K562 (cell line): ENCODE measurements around the gene RNF26. TPM values are rescaled to one million over a fixed set of nuclear protein-coding genes. Genes with fewer than 3 reads are reported as not detected.

Source experiments
- CBX2 ChIP-seq: fragments of 200-600 bp; sonication (generic); IDR thresholded peaks from one replicate; pipeline ENCODE4 v1.6.1; 2012; ENCODE audit warnings: mild to moderate bottlenecking, low read length, inconsistent platforms; ENCODE audit not compliant: insufficient read depth, poor library complexity, severe bottlenecking
- DACH1 ChIP-seq: fragments of 450-650 bp; IDR thresholded peaks from 2 replicates; pipeline ENCODE4 v1.6.1; 2018; ENCODE audit not compliant: partially characterized antibody
- DMBX1 ChIP-seq: fragments of 250-450 bp; sonication (Bioruptor Pico); IDR thresholded peaks from 2 replicates; pipeline ENCODE4 v1.8.0; 2022; ENCODE audit warnings: inconsistent platforms, mild to moderate bottlenecking, moderate library complexity, borderline replicate concordance
- ESRRB ChIP-seq: fragments of 250-450 bp; sonication (Bioruptor Pico); IDR thresholded peaks from 2 replicates; pipeline ENCODE4 v1.5.0; 2020; ENCODE audit warnings: mild to moderate bottlenecking, moderate library complexity, borderline replicate concordance
- ETS1 ChIP-seq: conservative IDR thresholded peaks from 2 replicates; pipeline ENCODE4 v1.6.1; 2011; ENCODE audit warnings: low read depth, mild to moderate bottlenecking, low read length; ENCODE audit not compliant: control insufficient read depth
- KLF16 ChIP-seq: IDR thresholded peaks from 2 replicates; pipeline ENCODE4 v1.6.1; 2016; ENCODE audit warnings: antibody characterized with exemption
- MED1 ChIP-seq: sonication (generic); formaldehyde crosslinking; IDR thresholded peaks from 2 replicates; pipeline ENCODE4 v1.8.1; 2023; ENCODE audit warnings: missing genetic modification reagents, borderline replicate concordance
- SIRT6 ChIP-seq: IDR thresholded peaks from one replicate; pipeline ENCODE4 v1.6.1; 2012; ENCODE audit warnings: low read depth, mild to moderate bottlenecking, control low read depth, inconsistent platforms, low read length, moderate library complexity
- SRF ChIP-seq, 2 experiments: fragments of 250-450, 450-650 bp in 1 of 2; sonication (Bioruptor Pico) in 1 of 2; sonication (generic) in 1 of 2; formaldehyde crosslinking; IDR thresholded peaks; 2 replicates each; pipeline versions ENCODE4 v1.5.0 to v1.5.1; 2020 to 2022; ENCODE audit warnings: mild to moderate bottlenecking in 1 of 2, missing genetic modification reagents in 1 of 2
- TFAM ChIP-seq: fragments of 250-450 bp; sonication (Bioruptor Pico); conservative IDR thresholded peaks from 2 replicates; pipeline ENCODE4 v1.5.0; 2021; ENCODE audit warnings: mild to moderate bottlenecking, moderate library complexity
- THRAP3 ChIP-seq: fragments of 450-650 bp; IDR thresholded peaks from 2 replicates; pipeline ENCODE4 v1.6.1; 2016; ENCODE audit warnings: mild to moderate bottlenecking, inconsistent platforms, borderline replicate concordance
- TSHZ1 ChIP-seq: fragments of 250-450 bp; sonication (Bioruptor Pico); IDR thresholded peaks from 2 replicates; pipeline ENCODE4 v1.4.0; 2020; ENCODE audit warnings: mild to moderate bottlenecking, moderate library complexity
- YY1 ChIP-seq, 3 experiments: IDR thresholded peaks; 2 replicates each; pipeline ENCODE4 v1.6.1; 2011; ENCODE audit warnings: low read length in 2 of 3, mild to moderate bottlenecking in 2 of 3, moderate library complexity in 2 of 3, borderline replicate concordance in 1 of 3, control low read depth in 1 of 3, low read depth in 1 of 3; ENCODE audit not compliant: insufficient read depth in 3 of 3, insufficient replicate concordance in 2 of 3, control insufficient read depth in 1 of 3, insufficient read length in 1 of 3; ENCODE audit errors: extremely low read depth in 1 of 3
- ZBTB33 ChIP-seq: sonication (generic); formaldehyde crosslinking; IDR thresholded peaks from 2 replicates; pipeline ENCODE4 v1.8.1; 2023; ENCODE audit warnings: mild to moderate bottlenecking, missing genetic modification reagents
- ZNF239 ChIP-seq: fragments of 250-450 bp; sonication (Bioruptor Pico); IDR thresholded peaks from 2 replicates; pipeline ENCODE4 v1.4.0; 2020; ENCODE audit warnings: mild to moderate bottlenecking
- polyA plus RNA-seq, 8 experiments: library from polyadenylated mRNA; depleted of rRNA in 4 of 8; stranded (reverse) in 5 of 8; unstranded in 3 of 8; fragments of >200 nt; fragmentation: Nextera tagmentation in 2 of 8; fragmentation: Illumina TruSeq in 1 of 8; extraction: Ambion mirVana in 2 of 8; extraction: Trizol in 1 of 8; gene quantifications; 2 replicates each; pipeline versions ENCODE4 v1.2.1 to v1.2.3, GENCODE V29; 2011 to 2014; ENCODE audit warnings: inconsistent platforms in 1 of 8, missing spikeins in 1 of 8
- total RNA-seq, 7 experiments: library from RNA; depleted of rRNA in 6 of 7; stranded (reverse); fragments of >200 nt in 6 of 7; fragmentation: Illumina TruSeq in 2 of 7; extraction: Trizol in 2 of 7; gene quantifications; 2 replicates each; pipeline versions ENCODE4 v1.2.1 to v1.2.3, GENCODE V29; 2011 to 2021; ENCODE audit warnings: low replicate concordance in 1 of 7
- TF ChIP-seq, protein P1 (sequence below): fragments of 450-650 bp; IDR thresholded peaks from 2 replicates; pipeline ENCODE4 v1.6.1; 2016; ENCODE audit warnings: mild to moderate bottlenecking

Gene RNF26
- total and polyA plus RNA-seq, 9 of the 15 experiments (the other 6 are each of a cell fraction or from before 2014, with no cell fraction given): 5.3 to 53.6 (median 12.7) TPM

GRCh38 chr11:119381181-119381988, 47.1 kb downstream of the RNF26 start, which contains the start of gene USP2 (continued):
- no peak for TF ChIP-seq TFAM (CRISPR knock-in tag)
- TF ChIP-seq ZBTB33 (CRISPR knock-in tag): peak; percentile 54; the same call in 1 of the 2 replicates
- TF ChIP-seq THRAP3: no peak
- TF ChIP-seq ESRRB (CRISPR knock-in tag): no peak
- TF ChIP-seq SRF (CRISPR knock-in tag; IDR thresholded peaks at IDR 0.05): peak in 1 of 2 experiments; percentile 85; a peak in 2 of 4 replicates
- peak; percentile 64 for TF ChIP-seq DACH1
- TF ChIP-seq TSHZ1 (CRISPR knock-in tag): no peak
- TF ChIP-seq KLF16: 0 out of 2 replicates have a peak, but pooled peaks have one; percentile 22
- TF ChIP-seq, protein P1, sequence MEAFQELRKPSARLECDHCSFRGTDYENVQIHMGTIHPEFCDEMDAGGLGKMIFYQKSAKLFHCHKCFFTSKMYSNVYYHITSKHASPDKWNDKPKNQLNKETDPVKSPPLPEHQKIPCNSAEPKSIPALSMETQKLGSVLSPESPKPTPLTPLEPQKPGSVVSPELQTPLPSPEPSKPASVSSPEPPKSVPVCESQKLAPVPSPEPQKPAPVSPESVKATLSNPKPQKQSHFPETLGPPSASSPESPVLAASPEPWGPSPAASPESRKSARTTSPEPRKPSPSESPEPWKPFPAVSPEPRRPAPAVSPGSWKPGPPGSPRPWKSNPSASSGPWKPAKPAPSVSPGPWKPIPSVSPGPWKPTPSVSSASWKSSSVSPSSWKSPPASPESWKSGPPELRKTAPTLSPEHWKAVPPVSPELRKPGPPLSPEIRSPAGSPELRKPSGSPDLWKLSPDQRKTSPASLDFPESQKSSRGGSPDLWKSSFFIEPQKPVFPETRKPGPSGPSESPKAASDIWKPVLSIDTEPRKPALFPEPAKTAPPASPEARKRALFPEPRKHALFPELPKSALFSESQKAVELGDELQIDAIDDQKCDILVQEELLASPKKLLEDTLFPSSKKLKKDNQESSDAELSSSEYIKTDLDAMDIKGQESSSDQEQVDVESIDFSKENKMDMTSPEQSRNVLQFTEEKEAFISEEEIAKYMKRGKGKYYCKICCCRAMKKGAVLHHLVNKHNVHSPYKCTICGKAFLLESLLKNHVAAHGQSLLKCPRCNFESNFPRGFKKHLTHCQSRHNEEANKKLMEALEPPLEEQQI: no peak
- TF ChIP-seq YY1 (IDR thresholded peaks at IDR 0.05; ENCODE audit: borderline replicate concordance in 1 of 3, control insufficient read depth in 1 of 3, extremely low read depth in 1 of 3, insufficient read depth in 3 of 3, insufficient read length in 1 of 3, insufficient replicate concordance in 2 of 3, low read depth in 1 of 3, low read length in 2 of 3): peak in 2 of 3 experiments; percentile 45 to 60
- TF ChIP-seq ETS1: no peak; the same call in none of the 2 replicates
- TF ChIP-seq CBX2: no peak
- no peak for TF ChIP-seq SIRT6
- no peak for TF ChIP-seq MED1
- TF ChIP-seq ZNF239 (CRISPR knock-in tag): no peak
- TF ChIP-seq DMBX1: no peak
